H7 (cell line): ENCODE measurements around the gene ADCYAP1R1. TPM values are rescaled to one million over a fixed set of nuclear protein-coding genes. Genes with fewer than 3 reads are reported as not detected.

ENCODE experiments used
- DNase-seq: peaks from one replicate; pipeline ENCODE4 v3.0.0; 2012
- H3K27me3 ChIP-seq: 2 replicates; pipeline ENCODE4 v1.6.0; 2011; ENCODE audit warnings: mild to moderate bottlenecking, low read length; ENCODE audit not compliant: control insufficient read depth, insufficient read depth
- H3K36me3 ChIP-seq: replicated peaks from 2 replicates; pipeline ENCODE4 v1.5.1; 2011; ENCODE audit warnings: low read length; ENCODE audit not compliant: control insufficient read depth, insufficient read depth
- H3K4me3 ChIP-seq: 2 replicates; pipeline ENCODE4 v1.5.1; 2011; ENCODE audit warnings: low read depth, mild to moderate bottlenecking, control low read depth, low read length, moderate library complexity; ENCODE audit not compliant: insufficient read depth
- total RNA-seq: library from RNA; depleted of rRNA; stranded (reverse); fragments of >200 nt; shearing (Covaris generic); gene quantifications from 2 replicates; pipeline ENCODE4 v1.2.3, GENCODE V29; 2014

Gene ADCYAP1R1
- total RNA-seq, 1 experiment from 2014 or later, result 1.8 TPM

DNA sequence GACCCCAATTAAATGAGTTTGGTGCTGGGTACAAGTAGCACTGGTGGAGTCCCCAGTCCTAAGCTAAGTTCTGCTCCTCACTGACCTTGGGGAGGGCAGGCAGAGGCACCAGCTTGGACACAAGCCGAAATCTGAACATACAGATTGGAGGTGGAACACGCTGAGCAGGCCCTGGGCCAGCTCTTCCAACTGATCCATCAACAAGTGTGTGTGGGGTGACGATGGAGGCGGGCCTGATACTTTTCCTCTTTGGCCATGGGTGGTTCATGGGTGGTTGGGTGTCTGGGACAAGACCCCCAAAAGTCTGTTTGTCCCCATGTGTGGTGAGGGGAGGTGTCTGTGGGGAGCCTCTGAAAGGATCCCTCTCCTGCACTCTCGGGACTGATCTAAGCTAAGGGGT lies 1.9 kb downstream of the ADCYAP1R1 start:
- DNase-seq, result no peak
- Histone ChIP-seq H3K27me3 (peaks cover 45% of the 10 kb centered on the region), H3K36me3 (no peaks in the 10 kb centered on the region), H3K4me3 (no peak overlapping the region)

DNA sequence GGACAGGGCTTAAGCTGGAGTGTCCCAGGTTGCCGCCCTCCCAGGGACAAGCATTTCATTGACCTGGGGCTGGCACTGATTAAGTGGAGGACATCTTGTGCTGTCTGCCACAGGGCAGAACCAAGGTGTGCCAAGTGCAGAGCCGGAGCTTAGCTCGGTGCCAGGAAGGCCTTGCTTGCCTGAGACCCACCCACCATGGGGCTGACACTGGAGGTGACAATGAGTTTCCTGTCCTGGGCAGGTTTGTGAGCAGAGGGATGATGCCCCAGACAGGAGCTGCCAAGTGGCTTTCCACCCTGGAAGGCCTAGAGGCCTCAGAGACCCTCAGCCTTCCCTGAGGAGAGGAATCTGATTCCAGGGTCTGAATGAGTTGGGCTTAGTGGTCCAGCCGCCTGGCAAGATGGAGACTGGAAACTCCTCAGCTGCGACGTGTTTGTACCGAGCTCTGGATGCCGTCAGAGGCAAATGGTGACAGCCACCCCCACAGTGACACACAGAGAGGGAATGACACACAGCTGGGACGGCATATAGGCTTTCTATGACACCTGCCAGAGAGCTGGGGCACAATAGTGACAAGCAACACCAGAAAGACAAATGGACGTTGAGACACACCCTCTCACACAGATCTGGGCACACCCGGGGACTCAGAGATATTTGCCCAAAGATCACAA lies 2.6 kb downstream of the ADCYAP1R1 start:
- Histone ChIP-seq H3K27me3 (peaks cover 45% of the 10 kb centered on the region), H3K36me3 (no peaks in the 10 kb centered on the region), H3K4me3 (no peak overlapping the region)
- DNase-seq, result no peak

DNA sequence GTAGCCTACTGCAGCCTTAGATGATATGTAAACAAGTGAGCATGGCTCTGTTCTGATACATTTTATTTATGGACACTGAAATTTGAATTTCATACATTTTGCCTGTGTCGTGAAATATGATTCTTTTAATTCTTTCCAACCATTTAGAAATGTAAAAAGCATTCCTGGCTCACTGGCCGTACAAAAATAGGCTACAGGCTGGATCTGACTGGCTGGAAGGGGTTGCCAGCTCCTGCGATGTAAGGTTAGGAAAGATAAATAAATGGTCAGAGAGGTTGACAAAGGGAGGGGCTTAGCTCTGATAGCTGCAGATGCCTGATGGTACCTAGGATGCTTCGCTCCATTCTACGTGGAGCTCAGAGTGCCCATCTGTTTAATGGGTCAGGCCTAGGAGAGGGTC lies 3.4 kb downstream of the ADCYAP1R1 start:
- H3K36me3 ChIP-seq, result no peaks in the 10 kb centered on the region
- H3K27me3 ChIP-seq, result peaks cover 39% of the 10 kb centered on the region

DNA sequence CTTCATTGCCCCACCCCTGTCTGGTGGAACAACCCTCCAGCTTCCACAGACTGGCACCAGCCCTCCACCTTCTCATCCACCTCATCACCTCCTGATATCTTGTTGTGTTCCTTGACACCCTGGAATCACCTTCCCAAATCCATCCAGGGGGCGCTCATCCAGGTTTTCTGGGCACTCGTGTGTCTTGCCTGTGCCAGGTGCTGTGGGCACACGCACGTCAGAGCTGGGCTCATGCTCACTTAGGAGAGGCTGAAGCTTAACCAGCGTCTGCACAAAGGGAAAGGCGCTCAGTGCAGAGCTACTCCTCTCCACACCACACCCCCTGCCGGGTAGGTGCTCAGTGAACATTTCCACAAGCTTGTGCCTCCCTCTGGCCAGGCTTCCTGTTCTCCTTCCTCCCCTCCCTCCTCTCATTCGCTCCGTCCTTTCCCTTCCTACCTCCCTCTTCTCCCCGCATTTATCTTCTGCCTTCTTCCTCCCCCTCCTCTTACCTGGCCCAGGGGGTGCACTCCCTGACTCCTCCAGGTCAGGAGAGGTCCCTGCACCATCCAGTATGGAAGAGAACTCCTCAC lies 4.8 kb downstream of the ADCYAP1R1 start:
- Histone ChIP-seq H3K4me3 (no peak overlapping the region), H3K27me3 (peaks cover 27% of the 10 kb centered on the region), H3K36me3 (no peaks in the 10 kb centered on the region)
- peak; percentile 50 for DNase-seq

More for the DNA sequence above, 3.4 kb downstream of the ADCYAP1R1 start:
- H3K4me3 ChIP-seq, result no peak overlapping the region
- no peak for DNase-seq

DNA sequence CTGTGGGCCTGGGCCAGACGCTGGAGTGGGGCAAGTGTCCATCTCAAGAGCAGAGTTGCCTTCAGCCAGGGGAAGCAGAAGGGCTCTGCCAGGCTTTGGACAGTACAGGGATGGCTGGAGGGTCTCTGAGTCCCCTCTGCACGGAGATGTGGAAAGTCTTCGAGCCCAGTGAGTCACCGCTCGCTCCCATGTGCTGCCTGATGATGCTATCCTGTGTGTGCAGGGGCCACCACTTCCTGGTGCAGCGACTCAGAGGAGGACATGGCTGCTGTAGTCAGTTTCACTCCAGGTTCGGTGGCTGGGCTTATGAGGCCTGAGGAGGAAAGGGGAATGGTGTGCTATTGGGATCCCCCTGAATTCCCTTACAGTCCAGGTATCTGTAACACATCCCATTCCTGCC lies 6.0 kb downstream of the ADCYAP1R1 start:
- no peak for DNase-seq
- H3K36me3 ChIP-seq, result no peaks in the 10 kb centered on the region
- H3K4me3 ChIP-seq, result no peak overlapping the region
- peaks cover 19% of the 10 kb centered on the region for H3K27me3 ChIP-seq

DNA sequence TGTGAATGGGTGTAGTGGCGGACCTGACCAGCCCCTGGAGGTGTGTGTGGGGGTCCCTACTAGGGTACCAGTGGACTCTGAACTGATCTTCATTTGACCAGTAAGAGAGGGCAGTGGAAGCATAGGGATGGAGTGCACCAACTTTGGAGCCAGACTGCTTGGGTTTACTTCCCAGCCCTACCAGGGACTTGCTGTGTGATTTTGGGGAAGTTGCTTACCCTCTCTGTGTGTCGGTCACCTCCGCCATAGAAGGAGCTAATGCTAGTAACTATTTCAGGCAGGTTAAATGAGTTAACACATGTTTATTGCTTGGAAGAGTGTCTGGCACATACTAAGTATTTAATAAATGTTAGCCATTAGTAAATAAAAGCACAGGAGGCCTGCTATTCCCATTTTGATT lies 6.6 kb downstream of the ADCYAP1R1 start:
- Histone ChIP-seq H3K4me3 (no peak overlapping the region), H3K27me3 (peaks cover 13% of the 10 kb centered on the region)

DNA sequence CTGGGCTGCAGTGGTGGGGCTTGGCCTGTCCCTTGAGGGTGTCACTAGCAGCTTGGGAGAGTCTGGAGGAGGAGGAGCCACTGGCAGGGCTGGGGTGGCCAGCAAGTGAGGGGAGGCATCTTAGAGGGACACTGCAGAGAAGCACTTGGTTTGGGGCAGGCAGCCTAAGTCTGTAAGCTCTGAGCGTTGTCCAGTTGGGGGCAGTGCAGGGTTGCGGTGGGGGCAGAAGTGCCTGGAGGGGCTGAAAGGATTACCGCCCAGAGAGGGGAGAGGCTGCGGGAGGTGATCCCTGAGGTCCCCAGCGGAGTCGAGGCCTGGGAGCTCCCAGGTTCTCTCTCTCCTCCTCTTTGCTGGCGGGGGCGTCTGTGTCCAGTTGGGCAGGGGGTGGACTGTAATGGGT lies 7.4 kb downstream of the ADCYAP1R1 start:
- peak; percentile 82 for DNase-seq
- Histone ChIP-seq H3K4me3 (no peak overlapping the region), H3K27me3 (peaks cover 5% of the 10 kb centered on the region; the same call in 1 of the 2 replicates), H3K36me3 (no peaks in the 10 kb centered on the region)

More for the DNA sequence above, 6.6 kb downstream of the ADCYAP1R1 start:
- DNase-seq, result no peak
- no peaks in the 10 kb centered on the region for H3K36me3 ChIP-seq

DNA sequence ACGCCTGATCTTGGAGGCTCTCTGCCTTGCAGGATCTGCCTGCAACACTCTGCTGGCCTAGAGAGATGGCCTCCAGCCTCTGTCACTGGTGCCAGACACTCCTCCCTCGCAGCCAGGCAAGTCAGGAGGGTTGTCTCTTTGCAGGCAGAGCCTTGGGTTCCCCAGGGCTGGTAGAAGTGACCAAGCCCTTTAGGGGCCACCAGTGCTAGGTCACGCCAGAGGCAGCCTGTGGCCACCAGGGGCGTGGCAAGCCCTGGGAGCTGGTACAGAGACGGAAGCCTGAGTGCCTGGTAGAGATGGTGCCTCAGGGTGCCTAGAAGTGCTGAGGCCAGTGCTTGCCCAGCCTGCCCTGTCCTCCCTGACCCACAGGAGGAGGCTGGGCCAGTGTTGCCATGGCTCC lies 9.1 kb downstream of the ADCYAP1R1 start:
- Histone ChIP-seq H3K36me3 (no peaks in the 10 kb centered on the region), H3K27me3 (no peaks in the 10 kb centered on the region), H3K4me3 (no peak overlapping the region)
- peak; percentile 74 for DNase-seq

DNA sequence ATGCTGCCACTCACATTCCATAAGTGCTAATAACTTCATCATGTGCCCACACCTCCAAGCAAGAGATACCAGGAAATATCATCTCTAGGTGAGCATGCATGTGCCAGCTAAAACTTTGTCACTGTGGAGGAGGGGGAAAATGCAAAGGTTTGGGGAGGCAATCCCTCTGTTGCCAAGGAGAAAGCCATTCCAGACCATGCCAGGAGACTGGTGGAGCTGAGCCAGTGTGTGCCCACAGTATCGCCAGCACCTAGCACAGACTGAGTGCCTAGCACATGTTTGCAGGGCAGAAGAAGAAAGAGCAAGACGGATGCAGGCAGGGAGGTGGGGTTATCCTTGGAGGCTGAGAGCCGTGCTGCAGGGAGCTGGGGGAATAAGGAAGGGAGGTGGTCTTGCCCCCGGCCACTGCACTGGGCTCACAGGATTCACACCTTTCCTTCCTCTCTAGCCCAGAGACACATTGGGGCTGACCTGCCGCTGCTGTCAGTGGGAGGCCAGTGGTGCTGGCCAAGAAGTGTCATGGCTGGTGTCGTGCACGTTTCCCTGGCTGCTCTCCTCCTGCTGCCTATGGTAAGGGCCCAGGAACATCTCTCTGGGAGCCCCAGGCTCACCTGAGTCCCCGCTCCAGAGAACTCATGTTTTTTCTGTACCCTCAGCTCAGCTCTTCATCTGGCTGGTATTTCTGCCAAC lies 10.8 kb downstream of the ADCYAP1R1 start:
- no peaks in the 10 kb centered on the region for H3K36me3 ChIP-seq
- no peak overlapping the region for H3K4me3 ChIP-seq
- no peak for DNase-seq

DNA sequence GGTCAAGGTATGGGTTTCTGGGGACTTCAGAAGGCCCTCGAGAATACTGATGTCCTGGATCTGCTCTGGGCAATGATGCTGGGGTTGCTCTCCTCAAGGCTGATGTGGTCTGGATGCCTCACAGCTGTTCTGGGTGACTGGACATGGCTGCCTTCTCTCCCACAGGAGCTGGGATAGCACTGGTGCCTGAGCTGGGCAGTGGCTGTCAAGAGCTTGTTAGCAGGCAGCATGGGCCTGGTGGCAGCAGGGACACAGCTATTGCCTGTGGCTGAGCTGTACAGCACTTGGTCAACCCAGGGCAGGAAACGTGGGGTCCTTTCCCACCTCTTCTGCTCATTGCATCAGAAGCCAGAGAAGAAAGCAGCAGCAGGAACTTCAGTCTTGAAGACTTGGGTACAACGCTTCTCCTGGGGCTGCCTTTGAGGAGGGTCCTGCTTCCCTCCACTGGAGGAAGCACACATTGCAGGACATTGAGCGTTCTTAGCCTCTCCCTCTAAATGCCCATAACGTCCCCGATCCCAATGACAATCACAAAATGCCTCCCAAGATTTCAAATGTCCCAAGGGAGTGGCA lies 13.0 kb downstream of the ADCYAP1R1 start:
- Histone ChIP-seq H3K4me3 (no peak overlapping the region), H3K36me3 (no peaks in the 10 kb centered on the region), H3K27me3 (no peaks in the 10 kb centered on the region)
- DNase-seq, result peak; percentile 66

More for the DNA sequence above, 10.8 kb downstream of the ADCYAP1R1 start:
- H3K27me3 ChIP-seq, result no peaks in the 10 kb centered on the region

DNA sequence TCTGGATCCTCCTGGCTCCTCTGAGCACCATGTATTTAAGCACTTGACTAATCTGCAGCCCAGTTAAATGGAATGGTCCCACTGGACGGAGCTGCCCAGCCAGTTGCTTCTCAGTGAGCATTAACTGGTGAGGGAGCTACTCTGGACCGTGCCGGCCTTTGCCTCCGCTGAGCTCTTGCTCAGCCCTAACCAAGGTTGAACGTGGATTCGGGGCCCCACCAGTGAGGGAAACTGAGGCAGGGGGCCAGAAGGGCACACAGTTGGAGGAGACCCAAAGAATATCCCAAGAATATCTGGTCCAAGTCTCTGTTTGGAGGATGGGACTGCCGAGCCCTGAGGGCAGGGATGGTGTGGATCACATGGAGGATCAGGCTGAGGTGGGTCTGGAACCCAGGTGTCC lies 13.7 kb downstream of the ADCYAP1R1 start:
- Histone ChIP-seq H3K4me3 (no peak overlapping the region), H3K27me3 (no peaks in the 10 kb centered on the region), H3K36me3 (no peaks in the 10 kb centered on the region)
- no peak for DNase-seq

DNA sequence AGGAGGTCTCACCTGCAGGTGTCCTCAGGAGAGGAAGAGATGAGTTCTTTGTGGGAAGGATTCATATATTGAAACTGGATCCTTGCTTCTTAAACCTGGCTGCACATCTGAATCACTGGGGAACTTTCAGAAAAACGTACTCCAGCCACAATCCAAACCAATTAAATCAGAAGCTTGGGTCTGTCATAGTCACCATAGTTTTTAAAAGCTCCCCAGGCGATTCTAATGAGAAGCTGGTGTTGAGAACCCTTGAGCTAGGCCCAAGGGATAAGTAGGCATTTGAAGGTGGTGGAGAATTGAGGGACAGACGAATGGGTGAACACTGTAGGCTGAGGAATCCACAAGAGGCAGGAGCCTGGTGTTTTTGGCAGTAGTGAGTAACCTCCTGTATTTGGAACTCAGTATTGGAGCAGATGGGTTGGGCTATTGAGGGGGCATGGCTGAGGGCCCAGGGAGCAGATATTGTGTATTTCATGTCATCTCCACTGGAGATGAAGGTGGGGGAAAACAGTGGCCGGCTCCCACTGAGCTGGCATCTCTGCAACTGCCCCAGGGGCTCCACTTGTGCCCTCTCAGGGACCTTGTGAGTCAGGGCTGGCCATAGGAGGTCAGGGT lies 14.5 kb downstream of the ADCYAP1R1 start:
- Histone ChIP-seq H3K4me3 (no peak overlapping the region), H3K36me3 (no peaks in the 10 kb centered on the region), H3K27me3 (no peaks in the 10 kb centered on the region)
- DNase-seq, result no peak

DNA sequence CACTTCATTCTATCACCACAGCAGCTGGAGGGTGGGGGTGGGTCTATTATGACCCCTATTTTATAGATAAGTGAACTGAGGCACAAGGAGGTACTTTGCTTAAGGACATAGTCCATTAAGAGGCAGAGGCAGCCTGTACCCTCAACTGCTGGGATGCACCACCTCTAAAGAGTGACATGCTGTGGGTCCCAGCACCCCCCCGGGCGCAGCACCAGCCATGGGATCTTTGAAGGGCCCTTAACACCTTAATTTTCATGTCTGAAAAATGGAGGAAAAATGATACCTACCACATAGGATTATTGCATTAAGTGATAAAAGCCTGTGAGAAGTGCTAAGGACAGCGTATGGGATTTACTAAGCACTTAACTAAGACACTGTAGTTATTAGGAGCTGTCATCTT lies 15.4 kb downstream of the ADCYAP1R1 start:
- no peak overlapping the region for H3K4me3 ChIP-seq
- H3K36me3 ChIP-seq, result no peaks in the 10 kb centered on the region
- H3K27me3 ChIP-seq, result no peaks in the 10 kb centered on the region
- no peak for DNase-seq

DNA sequence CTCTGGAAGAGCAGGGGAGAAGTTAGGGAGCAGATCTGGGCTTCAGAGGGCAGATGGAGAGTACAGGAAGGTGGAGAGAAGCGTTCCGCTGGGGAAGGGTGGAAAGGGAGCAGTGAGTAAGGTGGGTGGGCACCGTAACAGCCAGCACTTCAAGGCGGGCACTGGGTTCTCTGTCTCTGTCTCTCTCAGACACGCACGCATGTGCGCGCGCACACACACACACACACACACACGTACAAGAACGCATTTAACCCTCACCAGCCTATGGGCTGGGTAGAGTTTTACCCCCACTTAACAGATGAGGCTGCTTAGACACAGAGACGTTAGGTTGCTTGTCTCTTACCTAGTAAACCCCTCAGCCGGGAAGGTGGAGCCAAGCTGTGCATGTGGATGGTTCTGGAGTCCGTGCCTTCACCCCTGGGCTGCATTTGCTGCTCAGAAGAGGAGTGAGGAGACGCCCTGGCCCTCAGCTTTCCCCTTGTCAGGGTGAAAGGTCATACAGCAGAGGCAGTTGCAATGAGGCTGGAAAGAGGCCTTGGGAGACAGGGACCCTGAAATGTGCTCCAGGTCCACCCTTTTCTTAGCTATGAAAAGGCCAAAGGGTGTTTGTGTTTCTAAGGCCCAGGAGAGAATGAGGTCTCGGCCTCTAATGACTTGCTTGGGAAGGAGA lies 16.0 kb downstream of the ADCYAP1R1 start:
- H3K27me3 ChIP-seq, result no peaks in the 10 kb centered on the region
- no peak for DNase-seq
- H3K36me3 ChIP-seq, result no peaks in the 10 kb centered on the region
- H3K4me3 ChIP-seq, result no peak overlapping the region
